Middle frontal gyrus (tissue), 1 donor: ENCODE data around the gene HYAL4.
"Not testable (repeated sequence)": the region's sequence is repeated elsewhere in the genome, so short reads cannot be mapped to it uniquely, and the experiment has no call there.

Source experiments
- DNase-seq: peaks from one replicate; pipeline ENCODE4 v3.0.0-alpha.2; 2015; ENCODE audit warnings: low spot score; ENCODE audit errors: extremely low spot score

HYAL4 gene

GRCh38 chr7:123846217-123846891 is 1.4 kb downstream of the HYAL4 start:
- no peak for DNase-seq

GRCh38 chr7:123847868-123848267 is 2.9 kb downstream of the HYAL4 start:
- DNase-seq: no peak

- no peak for DNase-seq
Measured at GRCh38 chr7:123849855-123850254, 4.9 kb downstream of the HYAL4 start.

GRCh38 chr7:123851404-123851803 is 6.4 kb downstream of the HYAL4 start:
- DNase-seq: not testable (repeated sequence)

- not testable (repeated sequence) for DNase-seq
Measured at GRCh38 chr7:123854291-123854690, 9.3 kb downstream of the HYAL4 start.

GRCh38 chr7:123856428-123856827 is 11.5 kb downstream of the HYAL4 start:
- DNase-seq: not testable (repeated sequence)

GRCh38 chr7:123860848-123861247 is 15.9 kb downstream of the HYAL4 start:
- no peak for DNase-seq

GRCh38 chr7:123862775-123863174 is 17.8 kb downstream of the HYAL4 start:
- no peak for DNase-seq

- DNase-seq: no peak
Measured at GRCh38 chr7:123863461-123863860, 18.5 kb downstream of the HYAL4 start.

- DNase-seq: no peak
Measured at GRCh38 chr7:123864012-123864411, 19.0 kb downstream of the HYAL4 start.

GRCh38 chr7:123864436-123864835 is 19.5 kb downstream of the HYAL4 start:
- DNase-seq: no peak

- DNase-seq: no peak
Measured at GRCh38 chr7:123864966-123865365, 20.0 kb downstream of the HYAL4 start.

GRCh38 chr7:123865517-123866117 is 20.6 kb downstream of the HYAL4 start:
- DNase-seq: no peak

GRCh38 chr7:123867225-123867624 is 22.3 kb downstream of the HYAL4 start:
- no peak for DNase-seq

GRCh38 chr7:123871998-123872867 is 27.3 kb downstream of the HYAL4 start:
- no peak for DNase-seq

- DNase-seq: no peak
Measured at GRCh38 chr7:123872908-123873307, 27.9 kb downstream of the HYAL4 start.

- DNase-seq: no peak
Measured at GRCh38 chr7:123876557-123877256, 31.7 kb downstream of the HYAL4 start.

- no peak for DNase-seq
Measured at GRCh38 chr7:123879628-123880027, 34.7 kb downstream of the HYAL4 start.

- DNase-seq: no peak
Measured at GRCh38 chr7:123881300-123881699, 36.3 kb downstream of the HYAL4 start.

- DNase-seq: no peak
Measured at GRCh38 chr7:123883154-123883553, 38.2 kb downstream of the HYAL4 start.

- DNase-seq: no peak
Measured at GRCh38 chr7:123888192-123888591, 43.2 kb downstream of the HYAL4 start.

GRCh38 chr7:123894753-123895152 is 49.8 kb downstream of the HYAL4 start:
- DNase-seq: not testable (repeated sequence)
